Keratinocyte (primary cell): ENCODE results near the gene ZNF543. TPM values are rescaled to one million over a fixed set of nuclear protein-coding genes. Genes with fewer than 3 reads are reported as not detected.
A peak's percentile ranks its signal among the peaks of the same experiment; 100 is the strongest.

ENCODE experiments used
- DNase-seq: peaks from one replicate; pipeline ENCODE4 v3.0.0-alpha.2; 2011; ENCODE audit warnings: low read depth, missing footprints, low spot score
- FAIRE-seq: peaks from 2 replicates; lab custom pipeline; 2011; peaks lifted over from hg19 to GRCh38; lab: Jason Lieb, UNC
- H2AFZ ChIP-seq: 2 replicates; pipeline ENCODE4 v1.6.0; 2012; ENCODE audit warnings: low read length, control low read depth, inconsistent platforms; ENCODE audit not compliant: control insufficient read depth
- H3K27ac ChIP-seq: 2 replicates; pipeline ENCODE4 v1.5.1; 2011; ENCODE audit warnings: low read length; ENCODE audit not compliant: control insufficient read depth, insufficient read depth
- H3K27me3 ChIP-seq: 3 replicates; pipeline ENCODE4 v1.6.0; 2011; ENCODE audit warnings: low read length; ENCODE audit not compliant: control insufficient read depth, insufficient read depth; ENCODE audit errors: extremely low read depth
- H3K36me3 ChIP-seq, 2 experiments: 2 replicates in 1 of 2; 3 replicates in 1 of 2; pipeline ENCODE4 v1.5.1; 2011; ENCODE audit warnings: low read length in 2 of 2, mild to moderate bottlenecking in 1 of 2; ENCODE audit not compliant: control insufficient read depth in 2 of 2, insufficient read depth in 2 of 2; ENCODE audit errors: extremely low read depth in 1 of 2
- H3K4me1 ChIP-seq: 3 replicates; pipeline ENCODE4 v1.5.1; 2011; ENCODE audit warnings: low read length; ENCODE audit not compliant: control insufficient read depth, insufficient read depth; ENCODE audit errors: extremely low read depth
- H3K4me2 ChIP-seq: 3 replicates; pipeline ENCODE4 v1.6.0; 2011; ENCODE audit warnings: low read depth, low read length; ENCODE audit not compliant: control insufficient read depth, insufficient read depth; ENCODE audit errors: extremely low read depth
- H3K4me3 ChIP-seq, 3 experiments: fragments of 200-600 bp in 1 of 3; sonication (generic) in 1 of 3; 2 replicates in 2 of 3; 3 replicates in 1 of 3; pipeline ENCODE4 v1.5.1; 2011 to 2016; ENCODE audit warnings: low read length in 3 of 3, mild to moderate bottlenecking in 3 of 3, control low read depth in 2 of 3, inconsistent platforms in 1 of 3, low read depth in 1 of 3, mixed read lengths in 1 of 3, mixed run types in 1 of 3, moderate library complexity in 1 of 3; ENCODE audit not compliant: control insufficient read depth in 2 of 3, insufficient read depth in 2 of 3; ENCODE audit errors: extremely low read depth in 1 of 3
- H3K79me2 ChIP-seq: 2 replicates; pipeline ENCODE4 v1.6.0; 2012; ENCODE audit warnings: low read length; ENCODE audit not compliant: control insufficient read depth, insufficient read depth
- H3K9ac ChIP-seq: 3 replicates; pipeline ENCODE4 v1.6.0; 2011; ENCODE audit warnings: low read length; ENCODE audit not compliant: control insufficient read depth, insufficient read depth; ENCODE audit errors: extremely low read depth
- H3K9me1 ChIP-seq: 3 replicates; pipeline ENCODE4 v1.6.0; 2011; ENCODE audit warnings: low read length; ENCODE audit not compliant: control insufficient read depth, insufficient read depth; ENCODE audit errors: extremely low read depth
- H3K9me3 ChIP-seq: 2 replicates; pipeline ENCODE4 v1.5.1; 2012; ENCODE audit warnings: low read depth, low read length; ENCODE audit not compliant: control insufficient read depth
- H4K20me1 ChIP-seq: 3 replicates; pipeline ENCODE4 v1.6.0; 2011; ENCODE audit warnings: low read length; ENCODE audit not compliant: control insufficient read depth, insufficient read depth; ENCODE audit errors: extremely low read depth
- CTCF ChIP-seq, 3 experiments: IDR thresholded peaks in 1 of 3; conservative IDR thresholded peaks in 1 of 3; optimal IDR thresholded peaks in 1 of 3; 2 replicates in 2 of 3; 3 replicates in 1 of 3; pipeline versions ENCODE3 to v1.5.1; 2011; ENCODE audit warnings: low read length in 3 of 3, mild to moderate bottlenecking in 3 of 3, moderate library complexity in 2 of 3, control low read depth in 1 of 3, inconsistent platforms in 1 of 3; ENCODE audit not compliant: insufficient read depth in 2 of 3; ENCODE audit errors: extremely low read depth in 1 of 3
- EZH2 ChIP-seq: IDR thresholded peaks from one replicate; pipeline ENCODE4 v1.6.1; 2012; ENCODE audit warnings: inconsistent platforms, mild to moderate bottlenecking, low read length, moderate library complexity
- dilution Hi-C: fragments of 300-500 bp; cut with MboI; formaldehyde crosslinking; loops from one replicate; pipeline ENCODE4 v1.7.0; 2020; ENCODE audit warnings: low sequenced_read_pairs; ENCODE audit not compliant: extremely low pct_ligation_motif_present
- polyA plus RNA-seq, 5 experiments: library from polyadenylated mRNA; depleted of rRNA in 3 of 5; stranded (reverse) in 3 of 5; stranded (forward) in 1 of 5; unstranded in 1 of 5; fragments of >200 nt; gene quantifications; 1 replicate in 1 of 5; 2 replicates in 3 of 5; 3 replicates in 1 of 5; pipeline versions ENCODE4 v1.2.1 to v1.2.3, GENCODE V29; 2011 to 2012; ENCODE audit warnings: missing spikeins in 2 of 5, low read depth in 1 of 5, low replicate concordance in 1 of 5

The ZNF543 gene
- polyA plus RNA-seq, 1 donor (not counting 4 experiments of a cell fraction or from before 2014, with no cell fraction given): 2.5 TPM

GRCh38 chr19:57279418-57280164, 40.7 kb upstream of the ZNF543 start:
- peaks cover 38% of the 10 kb centered on the region for H3K4me1 ChIP-seq
- peak overlapping the region; percentile 99 for H3K9ac ChIP-seq
- peak overlapping the region; percentile 70 to 81 (median 71) for H3K4me3 ChIP-seq
- DNase-seq (peak; percentile 83), FAIRE-seq (peak; percentile 72)
- H4K20me1 ChIP-seq: peaks cover 11% of the 10 kb centered on the region
- H3K9me3 ChIP-seq: no peaks in the 10 kb centered on the region
- no peak for TF ChIP-seq EZH2
- peak; percentile 32 to 69 (median 48) for TF ChIP-seq CTCF (optimal IDR thresholded peaks at IDR 0.05 in 1 of 3, IDR thresholded peaks at IDR 0.05 in 1 of 3, conservative IDR thresholded peaks at IDR 0.05 in 1 of 3; ENCODE audit: extremely low read depth in 1 of 3, insufficient read depth in 2 of 3, low read length in 3 of 3)
- H2AFZ ChIP-seq: peak overlapping the region; percentile 76
- no peaks in the 10 kb centered on the region for H3K9me1 ChIP-seq
- peaks cover 42% of the 10 kb centered on the region for H3K79me2 ChIP-seq
- peak overlapping the region; percentile 99 for H3K27ac ChIP-seq
- H3K27me3 ChIP-seq: no peaks in the 10 kb centered on the region
- dilution Hi-C loops: no loop called here
- peaks cover 7 to 15% of the 10 kb centered on the region in 2 experiments for H3K36me3 ChIP-seq
- H3K4me2 ChIP-seq: peak overlapping the region; percentile 77

GRCh38 chr19:57280165-57280961, 39.9 kb upstream of the ZNF543 start, which contains the start of gene ZNF460:
TSS of gene ZNF460 (plus strand) at chr19:57280485. CDS start at chr19:57280807, 322 bp downstream.
- peak within 1 kb of the TSS; percentile 95 for H3K4me2 ChIP-seq
- H3K27ac ChIP-seq: peak within 1 kb of the TSS; percentile 99
- peak within 1 kb of the TSS; percentile 70 to 81 (median 71) for H3K4me3 ChIP-seq
- FAIRE-seq (peak; percentile 65), DNase-seq (peak; percentile 78)
- H3K4me1 ChIP-seq: peaks cover 38% of the 10 kb centered on the region
- H3K36me3 ChIP-seq: peaks cover 8 to 21% of the 10 kb centered on the region in 2 experiments
- no peak for TF ChIP-seq CTCF (optimal IDR thresholded peaks at IDR 0.05 in 1 of 3, IDR thresholded peaks at IDR 0.05 in 1 of 3, conservative IDR thresholded peaks at IDR 0.05 in 1 of 3; ENCODE audit: extremely low read depth in 1 of 3, insufficient read depth in 2 of 3, low read length in 3 of 3)
- TF ChIP-seq EZH2: no peak
- no peaks in the 10 kb centered on the region for H3K9me3 ChIP-seq
- no peaks in the 10 kb centered on the region for H3K9me1 ChIP-seq
- H3K9ac ChIP-seq: peak within 1 kb of the TSS; percentile 99
- peaks cover 11% of the 10 kb centered on the region for H4K20me1 ChIP-seq
- H3K79me2 ChIP-seq: peaks cover 50% of the 10 kb centered on the region
- dilution Hi-C loops: no loop called here
- H3K27me3 ChIP-seq: no peaks in the 10 kb centered on the region
- peak within 1 kb of the TSS; percentile 76 for H2AFZ ChIP-seq
